GM21526 (cell line): ENCODE results near the gene FAF2.

ENCODE experiments used
- ATAC-seq: cut with Tn5 transposase; IDR thresholded peaks from one replicate; pipeline ENCODE4 v1.9.1; 2021; ENCODE audit warnings: moderate library complexity; ENCODE audit not compliant: unreplicated experiment, low FRiP score

The FAF2 gene

DNA sequence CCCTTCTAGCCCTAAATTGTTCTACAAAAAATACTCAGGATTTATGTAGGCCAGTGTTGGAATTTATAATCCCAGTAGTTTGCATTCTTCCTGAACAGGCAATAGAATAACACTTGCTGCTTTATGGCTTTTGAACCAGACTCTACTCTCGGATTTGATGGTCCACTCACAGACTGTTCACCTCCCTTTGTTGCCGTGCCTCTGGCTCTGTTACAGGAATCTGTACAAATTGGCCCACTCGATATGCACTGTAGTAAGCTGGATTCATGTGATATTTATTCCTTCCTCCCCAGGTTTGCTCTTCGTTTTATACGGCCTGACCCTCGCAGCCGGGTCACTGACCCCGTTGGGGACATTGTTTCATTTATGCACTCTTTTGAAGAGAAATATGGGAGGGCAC lies 43.7 kb downstream of the FAF2 start:
- no peak for ATAC-seq

DNA sequence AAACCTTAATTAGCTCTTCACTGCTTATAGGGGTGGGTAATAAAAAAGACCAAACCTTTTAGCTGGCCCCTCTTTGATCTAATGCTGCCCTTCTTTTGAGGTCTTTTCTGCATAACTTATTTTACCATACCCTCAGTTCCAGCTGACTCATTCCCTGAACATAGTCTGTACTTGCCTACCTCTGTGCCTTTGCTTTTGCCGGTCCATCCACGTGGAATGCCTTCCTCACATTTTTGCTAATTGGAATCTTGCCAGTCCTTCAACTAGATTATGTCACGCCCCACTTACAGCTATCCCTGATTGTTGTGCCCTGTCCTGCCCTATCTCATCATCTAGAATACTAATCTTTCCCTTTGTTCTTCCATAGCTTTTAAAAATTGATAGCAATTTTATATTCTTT lies 44.2 kb downstream of the FAF2 start:
- ATAC-seq = no peak

DNA sequence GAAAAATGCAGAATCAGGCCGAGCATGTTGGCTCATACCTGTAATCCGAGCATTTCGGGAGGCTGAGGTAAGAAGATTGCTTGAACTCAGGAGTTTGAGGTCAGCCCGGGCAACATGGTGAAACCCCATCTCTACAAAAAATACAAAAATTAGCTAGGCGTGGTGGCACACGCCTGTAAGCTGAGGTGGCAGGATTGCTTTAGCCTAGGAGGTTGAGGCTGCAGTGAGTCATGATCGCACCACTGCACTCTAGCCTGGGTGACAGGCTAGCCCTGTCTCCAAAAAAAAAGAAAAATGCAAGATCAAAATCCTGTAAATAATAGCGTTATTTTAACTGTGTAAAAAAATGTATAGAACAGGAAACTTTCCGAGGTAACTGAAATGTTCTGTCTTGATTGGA lies 49.7 kb downstream of the FAF2 start:
- ATAC-seq = no peak

DNA sequence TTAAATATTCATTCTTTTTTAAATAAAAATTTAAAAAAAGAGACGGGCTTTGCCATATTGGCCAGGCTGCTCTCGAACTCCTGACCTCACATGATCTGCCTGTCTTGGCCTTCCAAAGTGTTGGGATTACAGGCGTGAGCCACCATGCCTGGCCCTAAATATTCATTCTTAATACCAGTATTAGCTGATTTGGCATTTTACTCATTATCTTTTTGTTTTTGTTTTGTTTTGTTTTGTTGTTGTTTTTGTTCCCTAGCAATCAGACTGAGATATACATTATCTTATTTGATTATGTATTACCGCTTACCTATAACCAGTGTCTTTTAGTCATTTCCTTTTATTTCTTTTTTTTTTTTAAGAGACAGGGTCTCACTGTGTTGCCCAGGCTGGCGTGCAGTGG lies 51.1 kb downstream of the FAF2 start:
- ATAC-seq = no peak

DNA sequence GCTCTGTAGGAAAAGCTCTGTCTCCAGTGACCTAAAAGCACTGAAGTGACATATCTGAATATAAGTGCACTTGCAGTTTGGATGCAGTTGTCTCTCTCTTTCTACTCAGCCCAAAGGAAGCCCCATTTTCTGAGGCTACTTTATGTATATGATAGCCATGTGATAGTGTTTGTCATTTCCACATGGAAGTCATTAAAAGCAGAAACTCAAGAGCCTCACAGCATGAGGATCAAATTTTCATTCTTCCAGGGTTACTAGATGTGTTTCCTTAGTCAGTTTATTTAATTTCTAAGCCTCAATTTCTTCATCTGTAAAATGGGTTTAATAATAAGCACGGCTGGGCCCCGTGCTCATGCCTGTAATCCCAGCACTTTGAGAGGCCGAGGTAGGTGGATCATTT lies 52.3 kb downstream of the FAF2 start:
- ATAC-seq = no peak

DNA sequence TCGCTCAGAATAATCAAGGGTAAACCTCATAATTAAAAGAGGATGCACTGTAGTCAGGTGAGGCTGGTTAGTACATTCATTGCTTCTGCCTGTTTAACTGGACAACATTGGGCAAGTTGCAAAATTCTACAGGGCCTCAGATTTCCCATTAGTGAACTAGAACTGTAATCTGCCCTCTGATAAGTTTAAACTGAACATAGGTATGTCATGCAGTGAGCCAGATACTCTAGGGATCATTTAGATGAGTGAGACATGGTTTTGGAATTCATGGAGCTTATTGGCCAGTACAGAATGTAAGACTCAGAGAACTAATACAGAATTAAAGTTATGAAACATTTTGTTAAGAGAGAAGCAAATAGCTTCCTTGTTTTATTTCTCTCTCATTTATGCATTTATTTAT lies 53.1 kb downstream of the FAF2 start:
- no peak for ATAC-seq

DNA sequence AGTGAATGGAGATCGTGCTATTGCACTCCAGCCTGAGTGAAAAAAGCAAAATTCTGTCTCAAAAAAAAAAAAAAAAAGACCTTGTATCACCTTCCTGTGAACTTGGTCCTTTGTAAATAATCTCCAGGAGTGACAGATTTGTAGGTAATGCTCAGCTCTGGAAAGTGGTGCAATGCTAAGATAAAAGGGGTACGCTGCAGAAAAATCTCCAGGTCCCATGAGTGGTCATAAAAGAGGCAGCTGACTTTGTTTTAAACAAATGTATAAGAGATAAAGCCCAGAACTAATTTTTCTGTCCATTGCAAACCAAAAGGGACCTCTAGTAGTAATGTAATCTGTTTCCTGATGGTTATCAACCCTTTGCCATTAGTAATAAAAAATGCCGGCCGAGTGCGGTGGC lies 55.3 kb downstream of the FAF2 start:
- no peak for ATAC-seq

DNA sequence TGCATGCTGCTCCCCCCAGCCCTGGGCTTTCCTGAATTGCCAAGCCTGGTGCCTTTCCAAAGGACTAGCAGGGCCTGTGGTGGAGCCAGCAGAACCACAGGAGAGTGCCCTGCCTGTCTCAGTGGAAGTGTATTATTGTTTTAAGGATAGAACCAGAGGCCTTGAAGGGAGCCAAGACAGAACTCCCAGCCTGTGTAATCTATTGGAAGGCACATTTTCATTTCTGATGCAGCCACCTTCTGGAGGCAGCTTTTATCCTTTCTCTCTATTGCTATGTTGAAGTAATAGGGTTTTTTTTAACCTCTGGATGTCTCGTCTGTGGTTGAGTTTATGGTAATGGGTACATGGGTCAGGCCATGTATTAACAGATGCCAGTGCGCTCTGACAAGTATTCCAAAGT lies 59.7 kb downstream of the FAF2 start:
- ATAC-seq = no peak

DNA sequence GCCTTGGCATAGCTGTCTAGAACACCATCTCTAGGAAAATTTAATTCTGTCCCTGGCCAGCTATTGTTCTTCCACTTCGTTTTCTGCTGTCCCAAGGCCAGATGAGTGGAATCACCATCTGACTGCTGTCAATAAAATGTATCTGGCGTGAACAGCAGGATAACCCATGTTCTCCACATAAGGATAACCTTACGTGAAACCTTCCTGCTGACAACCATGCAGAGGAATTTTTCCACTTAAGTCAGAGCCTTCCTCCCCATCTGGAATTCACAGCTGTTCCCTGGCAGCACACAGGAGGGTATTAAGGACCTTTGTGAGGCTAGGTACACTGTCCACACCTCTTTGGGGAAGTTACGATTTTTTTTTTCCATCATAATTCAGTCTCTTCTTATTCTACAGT lies 60.4 kb downstream of the FAF2 start:
- ATAC-seq = no peak

DNA sequence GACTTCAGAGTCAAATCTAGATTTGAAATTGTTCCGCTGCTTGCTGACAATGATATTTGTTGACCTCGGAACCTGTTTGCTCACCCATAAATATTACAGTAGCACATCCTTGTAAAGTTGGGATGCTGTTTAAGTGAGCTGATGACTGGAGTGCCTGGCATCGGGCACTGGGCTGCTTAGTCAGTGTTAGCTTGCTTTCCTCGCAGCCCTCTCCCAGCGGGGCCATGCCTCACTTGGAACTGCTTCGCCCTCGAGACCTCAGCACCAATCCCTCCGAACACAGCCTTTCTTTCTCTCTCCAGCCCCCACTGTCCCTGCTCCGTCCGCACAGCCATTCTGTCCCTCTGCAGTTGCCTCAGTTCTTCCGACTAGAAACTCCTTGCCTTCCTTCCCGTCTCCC lies 65.6 kb downstream of the FAF2 start:
- no peak for ATAC-seq

DNA sequence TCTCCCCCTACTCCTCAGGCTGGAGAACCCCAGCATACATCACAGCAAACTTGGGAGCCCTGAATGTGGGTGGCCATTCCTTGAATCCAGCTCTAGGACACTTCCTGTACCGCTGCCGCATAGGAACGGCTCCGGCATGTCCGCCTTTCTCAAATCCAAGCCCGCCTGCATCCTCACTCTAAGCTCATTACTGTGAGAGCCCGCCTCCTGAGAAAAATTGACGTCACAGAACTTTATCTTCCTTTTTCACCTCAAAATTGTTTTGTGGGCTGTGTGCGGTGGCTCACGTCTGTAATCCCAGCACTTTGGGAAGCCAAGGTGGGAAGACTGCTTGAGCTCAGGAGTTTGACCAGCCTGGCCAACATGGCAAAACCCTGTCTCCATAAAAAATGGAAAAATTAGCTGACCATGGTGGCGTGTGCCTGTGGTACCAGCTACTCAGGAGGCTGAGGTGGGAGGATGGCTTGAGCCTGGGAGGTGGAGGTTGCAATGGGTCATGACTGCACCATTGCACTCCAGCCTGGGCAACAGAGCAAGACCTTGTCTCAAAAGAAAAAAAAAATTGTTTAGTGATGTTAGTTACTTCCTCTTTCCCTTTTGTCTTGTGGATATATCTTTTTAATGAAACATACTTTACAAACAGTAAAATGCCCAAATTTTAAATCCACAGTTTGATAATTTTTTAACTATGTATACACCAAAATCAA lies 66.2 kb downstream of the FAF2 start:
- ATAC-seq = no peak

DNA sequence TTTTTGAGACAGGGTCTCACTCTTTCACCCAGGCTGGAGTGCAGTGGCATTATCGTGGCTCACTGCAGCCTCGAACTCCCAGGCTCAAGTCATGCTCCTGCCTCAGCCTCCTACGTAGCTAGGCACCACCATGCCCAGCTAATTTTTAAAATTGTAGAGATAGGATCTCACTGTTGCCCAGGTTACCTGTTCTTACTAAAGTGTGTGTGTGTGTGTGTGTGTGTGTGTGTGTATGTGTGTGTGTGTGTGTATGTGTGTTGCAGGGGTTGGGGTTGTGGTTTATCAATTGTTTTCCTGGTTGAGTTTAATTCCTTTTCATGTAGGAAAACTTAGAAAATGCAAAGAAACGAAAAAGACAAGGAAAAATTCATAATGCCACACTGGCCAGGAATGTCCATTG lies 67.2 kb downstream of the FAF2 start:
- ATAC-seq = no peak

DNA sequence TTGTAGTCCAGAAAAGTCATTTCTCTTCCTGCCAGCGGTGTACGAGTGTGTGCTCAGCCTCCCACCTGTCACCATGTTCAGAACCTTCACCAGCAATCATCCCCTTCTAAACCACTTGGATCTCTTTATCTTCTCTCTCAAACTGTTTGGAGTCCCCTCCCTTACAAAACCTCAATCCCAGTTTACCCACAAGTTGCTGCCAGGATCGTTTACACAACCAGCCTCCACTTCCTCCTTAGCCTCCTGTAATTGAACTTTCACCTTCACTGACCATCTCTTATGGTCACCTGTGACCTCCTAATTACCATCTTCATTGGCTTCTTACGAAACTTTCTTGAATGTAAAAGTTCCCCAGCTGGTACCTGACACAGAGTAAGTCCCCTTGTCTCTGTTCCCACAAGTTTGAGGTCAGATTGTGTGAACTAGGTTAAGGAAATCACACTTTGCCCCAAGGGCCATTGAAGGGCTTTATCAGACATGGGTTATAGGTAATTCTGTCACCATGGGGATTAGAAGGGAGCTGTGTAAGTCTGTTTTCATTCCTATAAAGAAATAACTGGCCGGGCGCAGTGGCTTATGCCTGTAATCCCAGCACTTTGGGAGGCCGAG lies 69.0 kb downstream of the FAF2 start:
- no peak for ATAC-seq

DNA sequence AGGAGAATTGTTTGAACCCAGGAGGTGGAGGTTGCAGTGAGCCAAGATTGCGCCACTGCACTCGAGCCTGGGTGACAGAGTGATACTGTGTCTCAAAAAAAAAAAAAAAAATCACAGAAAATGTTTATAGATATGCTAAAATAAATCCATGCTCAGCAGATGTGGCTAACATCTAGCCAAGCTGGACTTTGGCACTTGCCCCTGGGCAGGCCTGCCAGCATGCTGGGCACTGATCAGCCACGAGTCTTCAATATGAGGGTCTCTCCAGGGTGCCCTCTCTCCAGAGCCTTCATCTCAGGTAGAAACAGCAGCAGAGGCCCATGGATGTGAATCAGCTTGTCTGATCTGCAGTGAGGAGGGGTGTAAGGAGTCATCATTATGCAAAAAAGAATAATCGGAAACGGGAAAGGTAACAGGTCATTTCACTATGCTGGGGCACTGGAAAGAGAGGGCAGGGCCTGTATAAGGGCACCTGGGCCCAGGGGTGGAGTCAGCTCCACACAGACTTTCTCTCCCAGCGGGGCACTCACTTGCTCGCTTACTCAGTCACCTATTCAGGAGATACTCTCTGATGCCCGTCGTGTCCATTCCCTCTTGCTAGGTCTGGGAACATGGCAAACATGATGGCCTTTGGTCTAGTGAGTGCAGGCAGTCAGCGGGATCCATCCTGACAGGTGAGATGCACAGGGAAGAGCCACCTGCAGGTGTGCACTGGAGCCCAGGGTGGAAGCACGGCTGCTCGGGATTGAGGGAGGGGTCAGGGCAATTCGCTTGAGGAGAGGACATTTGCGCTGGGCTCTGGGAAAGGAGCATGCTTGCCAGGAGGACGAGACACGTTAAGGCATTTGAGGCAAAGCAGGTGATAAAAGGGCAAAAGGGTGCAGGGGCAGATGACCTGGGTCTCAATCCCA lies 71.9 kb downstream of the FAF2 start:
- ATAC-seq = no peak

DNA sequence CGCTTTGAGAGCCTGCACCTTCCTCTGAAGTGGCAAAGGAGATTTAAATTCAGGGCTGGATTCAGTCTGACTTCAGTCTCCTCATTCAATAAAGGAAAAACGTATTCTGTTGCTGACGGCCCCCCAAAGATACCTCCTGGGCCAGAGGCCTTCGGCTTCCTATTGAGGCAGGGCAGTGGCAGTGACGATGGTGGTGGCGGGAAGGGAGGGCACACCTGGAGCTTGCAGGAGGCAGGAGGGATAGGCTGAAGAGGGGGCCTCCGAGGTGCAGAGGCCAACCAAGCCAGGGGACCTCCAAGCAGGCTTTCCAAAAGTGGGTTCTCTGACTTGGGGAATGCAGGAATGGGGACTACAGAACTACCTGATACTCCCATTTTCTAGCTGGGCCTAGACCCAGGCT lies 73.1 kb downstream of the FAF2 start:
- ATAC-seq = no peak

DNA sequence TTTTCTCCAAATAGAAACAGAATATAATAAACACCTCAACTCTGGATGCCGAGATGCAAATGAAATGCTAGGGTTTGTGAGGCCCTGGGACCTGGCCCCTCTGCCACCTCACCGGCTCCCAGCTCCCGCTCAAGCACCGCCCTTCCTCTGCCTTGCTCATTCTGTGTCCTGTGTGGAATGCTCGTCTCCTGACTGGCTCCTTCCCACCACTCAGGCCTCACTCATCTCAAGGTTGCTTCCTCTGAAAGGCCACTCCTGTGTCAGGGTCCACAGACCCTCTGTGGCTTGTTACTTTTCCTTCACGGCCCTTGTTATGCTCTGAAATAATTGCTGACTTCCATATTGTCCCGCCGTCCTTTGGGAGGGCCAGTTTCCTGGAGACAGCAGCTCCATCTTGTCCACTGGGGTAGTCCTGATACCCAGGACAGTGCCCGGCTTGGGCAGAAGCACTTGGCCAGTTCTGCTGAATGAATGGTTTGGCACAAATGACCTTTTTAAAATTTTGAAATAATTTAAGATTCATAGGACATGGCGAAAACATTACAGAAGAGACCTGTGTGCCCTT lies 73.6 kb downstream of the FAF2 start:
- no peak for ATAC-seq

DNA sequence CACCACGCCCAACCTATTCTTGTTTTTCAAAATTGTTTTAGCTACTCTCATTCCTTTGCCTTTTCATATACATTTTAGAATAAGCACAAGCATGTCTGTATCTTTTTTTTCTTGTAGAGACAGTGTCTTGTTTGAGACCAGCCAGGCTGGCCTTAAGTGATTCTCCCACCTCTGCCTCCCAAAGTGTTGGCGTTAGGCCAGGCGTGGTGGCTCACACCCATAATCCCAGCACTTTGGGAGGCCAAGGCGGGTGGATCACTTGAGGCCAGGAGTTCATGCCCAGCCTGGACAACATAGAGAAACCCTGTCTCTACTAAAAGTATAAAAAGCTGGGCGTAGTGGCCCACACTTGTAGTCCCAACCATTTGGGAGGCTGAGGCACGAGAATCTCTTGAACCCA lies 76.0 kb downstream of the FAF2 start:
- no peak for ATAC-seq

DNA sequence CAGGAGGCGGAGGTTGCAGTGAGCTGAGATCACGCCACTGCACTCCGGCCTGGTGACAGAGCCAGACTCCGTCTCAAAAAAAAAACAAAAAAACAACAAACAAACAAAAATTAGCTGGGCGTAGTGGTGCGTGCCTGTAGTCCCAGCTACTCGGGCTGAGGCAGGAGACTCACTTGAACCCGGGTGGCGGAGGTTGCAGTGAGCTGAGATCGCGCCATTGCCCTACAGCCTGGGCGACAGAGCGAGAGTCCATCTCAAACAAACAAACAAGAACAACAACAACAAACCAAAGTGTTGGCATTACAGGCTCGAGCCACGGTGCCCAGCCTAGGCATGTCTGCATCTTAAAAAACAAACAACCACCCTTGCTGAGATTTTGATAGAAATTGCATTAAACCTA lies 76.8 kb downstream of the FAF2 start:
- ATAC-seq = no peak

DNA sequence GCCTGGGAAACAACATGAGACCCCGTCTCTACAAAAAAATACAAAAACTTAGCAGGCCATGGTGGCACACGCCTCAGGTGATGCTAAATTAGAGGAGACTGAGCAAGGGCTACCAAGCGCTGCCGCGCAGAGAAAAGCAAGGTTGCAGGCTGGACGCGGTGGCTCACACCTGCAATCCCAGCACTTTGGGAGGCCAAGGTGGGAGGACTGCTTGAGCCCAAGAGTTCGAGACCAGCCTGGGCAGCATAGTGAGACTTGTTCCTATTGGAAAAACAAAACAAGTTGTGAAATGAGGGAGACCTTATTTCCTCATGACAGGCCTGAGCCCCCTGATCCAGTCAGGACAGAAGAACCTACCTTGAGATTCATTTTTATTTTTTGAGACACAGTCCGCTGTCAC lies 77.5 kb downstream of the FAF2 start:
- ATAC-seq = no peak

DNA sequence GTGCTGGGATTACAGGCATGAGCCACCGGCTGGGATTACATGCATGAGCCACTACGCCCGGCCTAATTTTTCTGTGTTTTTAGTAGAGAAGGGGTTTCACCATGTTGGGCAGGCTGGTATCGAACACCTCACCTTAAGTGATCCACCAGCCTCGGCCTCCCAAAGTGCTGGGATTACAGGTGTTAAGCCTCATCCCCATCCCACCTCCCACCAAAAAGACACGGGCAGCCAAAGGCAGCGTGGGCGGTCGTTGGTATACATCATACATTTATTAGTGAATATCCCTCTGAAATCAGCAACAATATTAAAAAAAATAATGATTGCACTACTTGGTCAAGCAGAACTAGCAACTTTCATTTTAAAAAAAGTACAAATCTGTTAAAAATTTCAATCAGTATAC lies 78.3 kb downstream of the FAF2 start:
- no peak for ATAC-seq
